GM19035 (cell line): Measurements from ENCODE around the gene NDUFV3.
"Not testable (repeated sequence)": the region's sequence is repeated elsewhere in the genome, so short reads cannot be mapped to it uniquely, and the experiment has no call there.

Experiments
- ATAC-seq: cut with Tn5 transposase; IDR thresholded peaks from one replicate; pipeline ENCODE4 v1.9.1; 2021; ENCODE audit not compliant: unreplicated experiment

NDUFV3 gene

DNA sequence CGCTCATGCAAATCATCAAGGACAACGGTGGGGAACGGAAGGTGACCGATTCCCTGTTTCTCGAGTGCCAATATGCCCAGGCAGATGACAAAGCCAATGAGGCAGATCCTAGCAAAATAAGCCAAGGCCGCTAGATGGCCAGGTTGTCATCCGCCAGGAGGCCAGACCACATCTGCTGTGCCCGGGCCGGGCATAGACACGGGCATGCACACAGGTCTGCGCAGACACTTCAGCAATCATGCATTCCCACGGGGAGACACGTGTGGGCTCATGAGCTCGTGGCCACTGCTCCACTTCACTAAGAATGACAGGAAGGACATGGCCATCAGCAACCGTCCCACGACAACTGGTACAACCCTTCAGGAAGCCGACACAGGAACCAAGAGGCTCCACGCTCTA, 37.2 kb upstream of the NDUFV3 start:
- no peak for ATAC-seq

- ATAC-seq, result no peak
Measured at GRCh38 chr21:42857216-42857615, 35.9 kb upstream of the NDUFV3 start.

DNA sequence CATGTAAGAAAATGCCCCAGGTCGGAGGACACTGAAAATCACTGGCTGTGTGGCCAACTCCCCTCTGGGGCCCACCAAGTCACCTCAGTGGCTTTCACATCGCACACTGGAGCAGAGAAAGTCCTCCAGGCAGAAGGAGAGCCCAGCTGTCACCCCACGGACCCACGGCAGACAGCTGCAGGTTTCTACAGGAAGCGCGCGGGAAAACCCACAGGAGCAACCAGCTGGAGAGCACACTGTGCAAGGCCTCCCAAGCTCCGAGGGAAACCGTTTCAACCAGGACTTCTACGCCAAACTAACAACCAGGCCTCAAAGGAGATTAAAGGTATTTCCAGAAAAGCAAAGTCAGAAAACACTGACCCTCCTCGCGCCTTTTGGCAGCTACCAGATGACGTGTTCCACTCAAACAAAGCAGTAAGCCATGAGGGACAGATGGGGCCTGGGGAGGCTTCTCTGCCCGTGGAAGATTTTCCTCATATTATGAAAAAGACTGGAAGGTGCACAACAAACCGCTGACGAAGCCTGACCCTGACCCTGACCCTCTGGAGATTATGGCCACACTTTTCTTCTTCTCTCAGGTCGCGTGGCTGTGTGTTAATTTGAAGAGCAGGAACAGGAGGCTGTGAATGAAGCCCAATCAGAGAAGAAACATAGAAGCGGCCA, 34.8 kb upstream of the NDUFV3 start:
- no peak for ATAC-seq

DNA sequence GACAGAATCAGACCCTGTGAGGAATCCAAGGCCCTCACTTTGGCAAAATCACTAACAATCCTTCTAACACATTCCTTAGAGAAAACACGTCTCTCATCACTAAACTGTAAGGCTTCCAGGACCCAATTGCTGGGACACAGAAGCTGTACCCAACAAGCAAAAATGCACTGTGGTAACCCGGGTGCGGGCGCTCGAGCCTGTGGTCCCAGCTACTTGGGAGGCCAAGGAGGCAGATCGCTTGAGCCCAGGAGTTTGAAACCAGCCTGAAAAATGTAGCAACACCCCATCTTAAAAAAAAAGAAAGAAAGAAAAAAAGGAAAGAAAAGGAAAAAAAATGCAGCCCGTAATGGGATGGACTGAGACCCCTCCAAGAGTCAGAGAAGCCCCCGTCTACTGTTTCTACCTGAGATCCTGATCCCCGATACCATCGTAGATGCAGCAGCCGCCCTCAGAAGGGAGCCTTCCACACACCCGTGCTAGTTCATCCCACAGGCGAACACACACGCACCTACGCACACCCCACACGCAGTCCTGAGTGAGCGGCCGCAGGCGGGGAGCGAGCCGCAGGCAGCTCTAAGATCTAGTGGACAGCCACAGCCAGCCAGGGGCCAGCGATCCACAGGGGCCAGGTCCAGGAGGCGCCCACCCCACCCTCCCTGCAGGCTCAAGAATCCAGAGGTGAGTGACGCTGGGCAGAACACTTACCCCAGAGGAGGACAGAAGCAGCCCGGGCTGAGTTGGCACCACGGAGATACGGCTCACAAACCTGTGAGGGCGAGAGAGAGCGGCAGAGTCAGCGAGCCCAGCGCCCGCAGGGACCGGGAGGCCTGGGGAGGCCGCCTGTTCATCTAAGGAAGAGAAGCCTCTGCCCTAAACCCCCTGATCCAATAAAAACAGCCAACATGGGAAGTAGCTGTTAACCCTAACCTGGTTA, 33.9 kb upstream of the NDUFV3 start:
- ATAC-seq, result no peak

- no peak for ATAC-seq
Measured at GRCh38 chr21:42859891-42860230, 33.2 kb upstream of the NDUFV3 start.

GRCh38 chr21:42860345-42860744, 32.8 kb upstream of the NDUFV3 start:
- ATAC-seq, result no peak

- no peak for ATAC-seq
Measured at GRCh38 chr21:42861311-42861847, 31.7 kb upstream of the NDUFV3 start.

DNA sequence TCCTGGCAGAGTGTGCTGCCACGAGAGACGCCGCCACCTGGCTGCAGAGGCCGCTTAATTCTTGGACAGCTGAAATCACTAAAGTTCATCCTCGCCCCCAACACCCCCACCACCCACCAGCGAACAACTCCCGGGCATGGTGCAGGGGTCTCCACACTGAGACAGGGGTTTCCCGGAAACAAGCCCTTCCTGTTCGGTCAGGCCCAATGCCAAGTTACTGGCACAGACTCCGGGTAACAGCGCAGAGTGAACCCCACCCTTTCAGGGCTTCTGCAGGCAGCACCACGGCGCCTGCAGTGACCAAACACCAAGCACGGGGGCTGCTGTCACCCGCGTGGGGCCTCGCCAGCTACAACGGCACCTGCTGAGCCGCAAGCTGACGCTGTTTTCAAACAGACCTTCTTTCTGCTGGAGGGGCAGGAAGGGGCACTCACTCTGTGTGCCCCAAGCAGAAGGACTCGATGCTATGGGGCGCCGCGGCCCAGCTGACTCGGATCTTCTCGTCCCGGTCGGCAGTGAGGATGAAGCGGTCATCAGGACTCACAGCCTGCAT, 31.2 kb upstream of the NDUFV3 start:
- no peak for ATAC-seq

DNA sequence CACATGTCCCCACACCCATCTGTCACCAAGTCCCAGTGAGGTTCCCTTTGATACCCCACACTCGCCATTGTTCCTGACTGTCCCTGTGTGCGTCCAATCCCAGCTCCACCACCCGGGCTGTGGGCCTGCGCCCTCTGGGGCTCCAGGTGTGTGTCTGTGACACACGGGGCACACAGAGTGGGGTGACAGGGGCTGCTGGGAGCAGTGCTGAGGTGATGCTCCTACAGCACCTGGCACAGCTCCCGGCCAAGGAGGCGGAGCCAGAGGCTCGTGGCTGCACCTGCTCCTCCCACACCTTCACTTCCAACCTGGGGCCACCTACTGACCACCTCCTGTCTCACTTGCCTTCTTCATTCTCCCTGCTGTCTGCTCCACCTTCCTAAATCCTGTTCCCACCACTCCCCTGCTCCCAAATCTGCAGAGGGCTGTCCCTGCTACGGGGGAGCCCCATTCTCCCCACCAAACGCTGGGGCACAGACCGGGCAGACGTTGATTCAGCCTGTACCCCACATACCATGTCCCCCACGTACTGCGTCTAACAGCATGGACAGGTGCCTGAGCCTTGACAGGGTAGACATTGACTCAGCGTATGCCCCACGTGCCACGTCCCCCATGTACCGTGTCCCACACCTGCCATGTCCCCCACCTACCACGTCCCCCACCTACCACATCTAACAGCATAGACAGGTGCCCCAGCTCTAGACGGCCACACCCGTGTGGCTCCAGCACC, 30.2 kb upstream of the NDUFV3 start:
- ATAC-seq, result no peak

GRCh38 chr21:42863504-42863870, 29.6 kb upstream of the NDUFV3 start:
- no peak for ATAC-seq

DNA sequence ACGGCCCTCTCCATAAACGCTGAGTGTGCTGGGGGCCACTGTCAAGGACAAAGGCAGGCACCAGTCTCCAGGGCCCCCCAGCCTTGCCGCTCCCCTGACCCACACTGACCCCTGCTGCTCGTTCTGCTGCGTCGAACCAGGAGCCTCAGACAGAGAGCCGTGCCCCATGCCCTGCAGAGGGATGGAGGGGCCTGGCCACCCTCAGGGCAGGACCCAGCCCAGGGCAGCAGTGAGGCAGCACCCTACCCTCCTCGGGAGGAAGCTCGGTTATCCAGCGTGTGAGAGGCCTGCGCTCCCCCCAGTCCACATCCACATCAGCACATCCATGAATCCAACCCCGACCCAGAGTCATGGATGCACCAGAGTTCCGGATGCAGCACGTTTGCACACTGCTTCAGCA, 28.8 kb upstream of the NDUFV3 start:
- ATAC-seq, result no peak

DNA sequence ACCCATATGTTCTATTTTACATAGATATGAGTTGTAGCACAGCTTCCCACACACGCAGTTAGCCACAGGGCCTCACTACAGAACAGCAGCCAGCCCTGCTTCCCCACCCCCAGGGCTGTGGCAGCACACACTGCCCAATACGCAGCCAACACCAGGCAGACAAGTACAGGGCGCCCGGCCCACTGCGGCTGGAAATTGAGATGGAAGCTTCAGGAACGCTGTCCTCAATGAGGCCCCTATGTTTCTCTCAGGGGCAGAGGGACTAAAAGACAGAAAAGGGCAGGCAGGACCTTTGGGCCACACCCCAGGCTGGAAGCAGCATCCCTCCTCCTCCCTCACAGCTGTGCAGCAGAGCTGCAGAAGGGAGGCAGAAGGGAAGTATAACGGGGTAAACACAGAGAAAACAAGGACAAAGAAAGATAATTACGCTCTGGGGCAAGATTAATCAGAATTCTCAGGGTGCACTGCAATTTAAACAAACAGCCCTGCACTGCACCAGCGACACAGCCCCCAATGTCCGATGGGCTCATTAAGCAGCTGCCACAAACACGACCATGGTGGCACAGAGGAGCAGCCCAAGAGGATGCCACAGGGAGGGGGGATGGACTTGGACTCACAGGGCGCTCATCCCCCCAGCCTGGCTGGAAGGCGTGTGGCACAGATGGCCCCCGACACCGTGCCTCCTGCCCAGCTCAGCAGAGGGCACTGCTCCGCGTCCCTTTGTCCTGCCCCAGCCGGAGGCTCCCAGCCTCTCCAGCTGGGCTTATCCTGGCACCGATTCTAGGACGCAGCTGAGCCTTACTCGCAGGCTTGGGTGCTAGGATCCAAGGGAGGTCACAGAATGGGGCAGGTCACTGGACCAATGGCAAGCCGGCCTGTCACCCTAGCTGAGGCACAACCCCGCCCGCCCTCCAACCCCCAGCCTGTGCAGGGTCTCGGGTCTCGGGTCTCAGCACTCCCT, 28.0 kb upstream of the NDUFV3 start:
- ATAC-seq, result no peak

- ATAC-seq, result no peak
Measured at GRCh38 chr21:42865776-42866160, 27.3 kb upstream of the NDUFV3 start.

- ATAC-seq, result no peak
Measured at GRCh38 chr21:42868196-42868595, 24.9 kb upstream of the NDUFV3 start.

GRCh38 chr21:42873096-42873495, 20.0 kb upstream of the NDUFV3 start:
- ATAC-seq, result no peak

GRCh38 chr21:42875811-42876210, 17.3 kb upstream of the NDUFV3 start:
- not testable (repeated sequence) for ATAC-seq

GRCh38 chr21:42878678-42878992, 14.5 kb upstream of the NDUFV3 start:
- no peak for ATAC-seq

DNA sequence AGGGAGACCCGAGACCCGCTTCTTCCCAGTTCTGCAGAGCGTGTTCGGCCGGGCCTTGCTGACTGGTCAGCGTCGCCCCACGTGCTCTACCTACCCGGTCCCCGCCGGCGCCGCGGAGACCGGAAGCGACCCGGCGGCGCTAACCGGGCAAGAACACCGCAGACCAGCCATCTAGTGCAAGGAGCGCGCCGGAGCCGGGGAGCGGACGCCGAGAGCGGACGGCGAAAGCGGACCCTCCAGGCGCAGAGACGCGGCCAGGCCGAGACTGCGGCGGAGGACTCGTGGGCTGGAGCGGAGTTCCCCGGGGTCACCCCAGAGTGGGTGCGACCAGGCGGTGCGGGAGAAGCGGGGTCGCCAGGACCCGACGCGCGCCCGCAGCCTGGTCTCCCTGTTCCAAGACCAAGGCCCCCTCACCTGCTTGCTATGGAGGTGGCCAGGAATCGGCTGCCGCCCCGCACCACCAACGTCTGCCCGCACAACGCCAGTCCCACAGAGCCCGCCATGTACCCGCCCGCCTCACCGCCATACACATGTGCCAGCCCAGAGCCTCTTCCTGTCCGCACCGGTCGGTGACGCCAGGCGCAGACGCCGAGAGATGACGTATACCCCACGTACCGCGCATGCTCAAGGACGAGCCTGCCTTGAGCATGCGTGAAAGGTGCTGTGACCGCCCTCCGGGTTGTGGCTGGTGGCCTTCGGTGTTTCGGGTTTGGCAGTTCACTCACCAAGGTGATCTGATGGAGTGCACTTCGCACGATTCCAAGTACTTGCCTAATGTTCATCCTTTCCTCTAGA, 13.9 kb upstream of the NDUFV3 start, which contains the start of gene WDR4:
Gene WDR4, minus strand, starts transcription at position 547 of the 795 bp plus-strand sequence. Its CDS starts 44 bp downstream, at position 503.
- ATAC-seq, result peak; percentile 85

DNA sequence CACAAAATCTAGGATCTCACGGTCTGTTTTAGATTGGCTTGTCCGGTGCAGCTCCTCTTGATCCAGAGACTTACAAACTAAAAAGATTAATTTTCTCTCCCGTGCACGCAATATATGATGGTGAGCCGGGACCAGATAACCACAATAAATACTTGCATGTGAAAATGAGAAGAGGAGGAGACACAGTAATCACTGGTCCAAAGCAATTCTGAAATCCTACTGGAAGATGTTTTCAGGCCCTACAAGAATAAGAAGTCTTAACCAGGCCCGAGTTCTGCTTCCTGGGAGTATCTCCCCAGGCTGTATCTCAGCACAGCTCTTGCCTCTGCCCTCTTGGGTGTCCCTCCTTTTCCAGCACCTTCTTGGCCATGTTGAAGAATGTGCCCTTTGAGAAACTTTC, 12.8 kb upstream of the NDUFV3 start:
- no peak for ATAC-seq
